Measurements from ENCODE around the gene UHMK1.

- TF ChIP-seq POLR2A (IDR thresholded peaks at IDR 0.05) = no peak
- TF ChIP-seq CTCF (IDR thresholded peaks at IDR 0.05) = no peak
These were observed 22.5 kb upstream of the UHMK1 start for GRCh38 chr1:162475089-162475488.
